Mammary epithelial cell (primary cell): ENCODE measurements around the gene FHIT.

Experiments used
- CTCF ChIP-seq, 2 donors: IDR thresholded peaks in 1 of 2; conservative IDR thresholded peaks in 1 of 2; 2 replicates each; pipeline ENCODE4 v1.5.1; 2011 to 2012; ENCODE audit warnings: inconsistent platforms in 2 of 2, low read length in 2 of 2, mild to moderate bottlenecking in 2 of 2, control low read depth in 1 of 2, low read depth in 1 of 2; ENCODE audit not compliant: insufficient read depth in 1 of 2; ENCODE audit errors: extremely low read depth in 1 of 2
- EZH2 ChIP-seq: IDR thresholded peaks from 2 replicates; pipeline ENCODE4 v1.6.1; 2012; ENCODE audit warnings: low read length, inconsistent platforms, borderline replicate concordance

DNA sequence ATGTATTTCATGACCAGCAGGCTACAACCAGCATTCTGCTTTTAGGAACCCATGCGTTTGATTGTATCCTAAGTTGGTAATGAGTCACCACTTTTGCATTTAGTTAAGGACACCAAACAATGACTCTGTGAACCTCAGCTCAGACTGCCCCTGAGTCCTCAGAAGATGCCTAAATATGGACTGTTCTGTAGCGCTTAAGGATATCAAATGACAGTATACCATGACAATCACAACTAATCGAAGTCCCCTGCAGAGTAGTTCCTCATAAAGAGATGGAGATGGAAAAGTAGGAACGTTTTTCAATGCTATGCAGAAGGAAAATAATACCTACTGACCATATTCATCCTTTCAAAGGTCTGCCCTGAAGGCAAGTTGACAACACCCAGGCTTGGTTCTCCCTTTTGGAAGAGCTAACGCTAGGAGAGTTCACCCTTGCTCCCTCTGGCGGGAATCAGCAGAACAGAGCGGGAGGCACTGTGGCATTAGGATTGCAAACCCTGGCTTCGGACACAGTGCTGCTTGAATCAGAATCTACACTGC lies 508.6 kb downstream of the FHIT start:
- no peak for TF ChIP-seq CTCF (conservative IDR thresholded peaks at IDR 0.05 in 1 of 2, IDR thresholded peaks at IDR 0.05 in 1 of 2; ENCODE audit: extremely low read depth in 1 of 2, insufficient read depth in 1 of 2, low read depth in 1 of 2, low read length in 2 of 2)
- no peak for TF ChIP-seq EZH2
